HL-60/S4 treated with phorbol 12-myristate 13-acetate at 8.2 ng/mL for 4 days and 3 days (cell line): Measurements from ENCODE around the gene AKAP1.
"Not testable (repeated sequence)": the region's sequence is repeated elsewhere in the genome, so short reads cannot be mapped to it uniquely, and the experiment has no call there.

Source experiments
- in situ Hi-C: fragments of 300-500 bp; cut with MboI; formaldehyde crosslinking; loops from 2 replicates; pipeline ENCODE4 v1.15.0; 2022; ENCODE audit warnings: low sequenced_read_pairs

The AKAP1 gene

GRCh38 chr17:57073626-57074025, 11.4 kb upstream of the AKAP1 start:
- in situ Hi-C loops = no loop called here

- in situ Hi-C loops = no loop called here
These were observed 9.9 kb upstream of the AKAP1 start for GRCh38 chr17:57075193-57075592.

- in situ Hi-C loops = no loop called here
These were observed 9.3 kb upstream of the AKAP1 start for GRCh38 chr17:57075785-57076184.

- in situ Hi-C loops = no loop called here
These were observed 8.0 kb upstream of the AKAP1 start for GRCh38 chr17:57077000-57077399.

GRCh38 chr17:57078274-57078673, 6.8 kb upstream of the AKAP1 start:
- in situ Hi-C loops = no loop called here

GRCh38 chr17:57080718-57081117, 4.3 kb upstream of the AKAP1 start:
- in situ Hi-C loops = no loop called here

- in situ Hi-C loops = no loop called here
These were observed 2.6 kb upstream of the AKAP1 start for GRCh38 chr17:57082441-57082840.

GRCh38 chr17:57084361-57084801, 665 bp upstream of the AKAP1 start:
- in situ Hi-C loops = no loop called here

- in situ Hi-C loops = no loop called here
These were observed 512 bp downstream of the AKAP1 start for GRCh38 chr17:57085448-57086068.

- in situ Hi-C loops = no loop called here
These were observed 1.3 kb downstream of the AKAP1 start for GRCh38 chr17:57086069-57086930.

GRCh38 chr17:57088298-57088697, 3.3 kb downstream of the AKAP1 start:
- in situ Hi-C loops = no loop called here

GRCh38 chr17:57089391-57089790, 4.3 kb downstream of the AKAP1 start:
- in situ Hi-C loops = no loop called here

- in situ Hi-C loops = no loop called here
These were observed 5.6 kb downstream of the AKAP1 start for GRCh38 chr17:57090560-57091185.

- in situ Hi-C loops = no loop called here
These were observed 6.2 kb downstream of the AKAP1 start for GRCh38 chr17:57091186-57091618.

GRCh38 chr17:57092171-57092570, 7.1 kb downstream of the AKAP1 start:
- in situ Hi-C loops = no loop called here

- in situ Hi-C loops = no loop called here
These were observed 7.7 kb downstream of the AKAP1 start for GRCh38 chr17:57092779-57093178.

- in situ Hi-C loops = no loop called here
These were observed 11.6 kb downstream of the AKAP1 start for GRCh38 chr17:57096472-57097202.

GRCh38 chr17:57097832-57098421, 12.9 kb downstream of the AKAP1 start:
- in situ Hi-C loops = no loop called here

- in situ Hi-C loops = no loop called here
These were observed 14.1 kb downstream of the AKAP1 start for GRCh38 chr17:57099165-57099564.

GRCh38 chr17:57102122-57102521, 17.1 kb downstream of the AKAP1 start:
- in situ Hi-C loops = no loop called here

GRCh38 chr17:57102660-57103059, 17.6 kb downstream of the AKAP1 start:
- in situ Hi-C loops = not testable (repeated sequence)
